ENCODE measurements around the gene CAMKK2. TPM values are rescaled to one million over a fixed set of nuclear protein-coding genes. Genes with fewer than 3 reads are reported as not detected.

CAMKK2 gene
- total RNA-seq, 4 donors from 2014 or later, result 34.1 to 38.4 (median 36.3) TPM

- no peak for DNase-seq
- TF ChIP-seq POLR2A (IDR thresholded peaks at IDR 0.05) (no peak), CTCF (IDR thresholded peaks at IDR 0.05) (no peak)
- Histone ChIP-seq H3K27me3 (no peaks in the 10 kb centered on the region), H3K36me3 (no peaks in the 10 kb centered on the region), H3K9me3 (no peaks in the 10 kb centered on the region), H3K4me3 (replicated peaks in 1 of 3) (no peak overlapping the region), H3K27ac (no peak overlapping the region), H3K4me1 (no peaks in the 10 kb centered on the region)
- intact Hi-C loops (cut with DNase I), result no loop called here
- WGBS, 2 donors, result 93 to 98% methylated on average over 2 of the region's 2 CpGs
Observed at GRCh38 chr12:121188227-121188626, 108.3 kb downstream of the CAMKK2 start.

Other genes with a start within 250 kb of the CAMKK2 start
- 1 to 10 TPM in 1 of 4 donors, under 1 TPM in 3; 0.44 to 1.5 (median 0.73) TPM for gene P2RX7, start 163.8 kb downstream of the CAMKK2 start, total RNA-seq
- 10 to 100 TPM; 36.8 to 87.3 (median 56.1) TPM for gene P2RX4, start 86.6 kb downstream of the CAMKK2 start, total RNA-seq
- 100 to 1,000 TPM; 114 to 161 (median 135) TPM for gene ANAPC5, start 55.7 kb upstream of the CAMKK2 start, total RNA-seq
- 10 to 100 TPM; 38.7 to 64.0 (median 55.4) TPM for gene RNF34, start 103.4 kb upstream of the CAMKK2 start, total RNA-seq

All from thyroid gland (tissue), 4 donors.